Measurements from ENCODE around the gene PADI4.

The PADI4 gene

GRCh38 chr1:17304151-17304825 lies 3.7 kb upstream of the PADI4 start:
- H3K4me3 ChIP-seq (replicated peaks in 1 of 2; ENCODE audit: low read depth in 2 of 2, low read length in 2 of 2): no peak overlapping the region
- no peak for TF ChIP-seq CTCF (IDR thresholded peaks at IDR 0.05; ENCODE audit: low read depth, low read length)
- DNase-seq (ENCODE audit: low read depth in 2 of 2): no peak

GRCh38 chr1:17304826-17305175 lies 3.2 kb upstream of the PADI4 start:
- no peak overlapping the region for H3K4me3 ChIP-seq (replicated peaks in 1 of 2; ENCODE audit: low read depth in 2 of 2, low read length in 2 of 2)
- no peak for DNase-seq (ENCODE audit: low read depth in 2 of 2)
- no peak for TF ChIP-seq CTCF (IDR thresholded peaks at IDR 0.05; ENCODE audit: low read depth, low read length)

- no peak for TF ChIP-seq CTCF (IDR thresholded peaks at IDR 0.05; ENCODE audit: low read depth, low read length)
- no peak for DNase-seq (ENCODE audit: low read depth in 2 of 2)
- H3K4me3 ChIP-seq (replicated peaks in 1 of 2; ENCODE audit: low read depth in 2 of 2, low read length in 2 of 2): no peak overlapping the region
These were observed 2.4 kb upstream of the PADI4 start for GRCh38 chr1:17305576-17306095.

- no peak for TF ChIP-seq CTCF (IDR thresholded peaks at IDR 0.05; ENCODE audit: low read depth, low read length)
- no peak for DNase-seq (ENCODE audit: low read depth in 2 of 2)
- H3K4me3 ChIP-seq (replicated peaks in 1 of 2; ENCODE audit: low read depth in 2 of 2, low read length in 2 of 2): no peak overlapping the region
These were observed 1.6 kb upstream of the PADI4 start for GRCh38 chr1:17306407-17306806.

GRCh38 chr1:17306921-17307320 lies 1.1 kb upstream of the PADI4 start:
- TF ChIP-seq CTCF (IDR thresholded peaks at IDR 0.05; ENCODE audit: low read depth, low read length): no peak
- DNase-seq (ENCODE audit: low read depth in 2 of 2): no peak
- H3K4me3 ChIP-seq (replicated peaks in 1 of 2; ENCODE audit: low read depth in 2 of 2, low read length in 2 of 2): no peak overlapping the region

GRCh38 chr1:17307329-17307728 lies 668 bp upstream of the PADI4 start:
- no peak for DNase-seq (ENCODE audit: low read depth in 2 of 2)
- no peak for TF ChIP-seq CTCF (IDR thresholded peaks at IDR 0.05; ENCODE audit: low read depth, low read length)

GRCh38 chr1:17308593-17308992 lies 596 bp downstream of the PADI4 start:
- H3K4me3 ChIP-seq (replicated peaks in 1 of 2; ENCODE audit: low read depth in 2 of 2, low read length in 2 of 2): no peak overlapping the region
- no peak for TF ChIP-seq CTCF (IDR thresholded peaks at IDR 0.05; ENCODE audit: low read depth, low read length)
- no peak for DNase-seq (ENCODE audit: low read depth in 2 of 2)

More at GRCh38 chr1:17307329-17307728, 668 bp upstream of the PADI4 start:
- H3K4me3 ChIP-seq (replicated peaks in 1 of 2; ENCODE audit: low read depth in 2 of 2, low read length in 2 of 2): no peak overlapping the region
